ENCODE results near the gene PNMA6E. TPM values are rescaled to one million over a fixed set of nuclear protein-coding genes. Genes with fewer than 3 reads are reported as not detected.

PNMA6E gene
- polyA plus RNA-seq, 1 donor from 2014 or later = not detected

DNA sequence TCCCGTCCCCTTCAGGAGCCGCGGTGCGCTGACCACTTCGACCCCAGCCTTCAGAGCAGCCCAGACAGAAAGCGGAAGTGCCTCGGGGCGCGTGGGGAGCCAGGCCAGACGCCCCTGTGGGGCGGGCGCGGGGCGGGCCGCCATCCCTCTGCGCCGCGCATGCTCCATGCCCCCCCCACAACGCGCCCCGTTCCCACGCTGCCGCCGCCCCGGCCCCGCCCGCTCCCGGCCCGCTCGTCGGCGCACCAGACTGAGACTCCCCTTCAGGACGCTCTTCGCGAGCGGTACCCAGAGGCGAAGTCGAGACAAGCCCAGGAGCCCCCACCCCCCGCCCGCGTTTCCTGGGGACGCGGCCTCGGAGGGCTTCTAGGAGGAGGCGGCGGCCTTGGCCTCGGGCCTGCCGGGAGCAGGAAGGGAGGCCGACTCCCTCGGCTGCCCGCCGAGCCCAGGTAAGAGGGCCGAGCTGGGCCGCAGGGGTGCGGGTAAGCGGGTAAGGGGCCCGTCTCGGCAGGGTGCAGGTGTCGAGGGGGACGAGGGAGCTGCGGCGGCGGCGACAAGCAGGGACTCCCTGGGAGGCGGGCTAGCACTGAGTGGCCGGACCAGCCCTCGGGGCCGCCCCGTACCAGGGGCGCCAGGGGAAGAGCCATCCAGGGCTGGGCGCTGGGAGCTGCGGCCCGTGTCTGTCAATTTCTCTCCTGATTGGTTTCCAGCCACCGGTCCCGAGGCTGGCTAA lies 10.3 kb upstream of the PNMA6E start, which contains the start of gene ZFP92:
ZFP92 (plus strand) TSS at position 218 of the 733 bp plus-strand sequence. CDS start 6,851 bp downstream, outside the sequence.
- no peak within 1 kb of the TSS for H3K4me3 ChIP-seq (ENCODE audit: low read length)
- H3K9me2 ChIP-seq (ENCODE audit: insufficient read depth, low read length) = no peaks in the 10 kb centered on the region
- H3F3A ChIP-seq (ENCODE audit: insufficient read depth, low read length, poor library complexity, severe bottlenecking) = no peaks in the 10 kb centered on the region
- no peaks in the 10 kb centered on the region for H3K27me3 ChIP-seq (ENCODE audit: insufficient read depth, low read depth, low read length)
- no peak within 1 kb of the TSS for H3K27ac ChIP-seq (ENCODE audit: low read length)
- no peak within 1 kb of the TSS for H2AFZ ChIP-seq (ENCODE audit: low read depth, low read length)
- no peak within 1 kb of the TSS for H3K9ac ChIP-seq (ENCODE audit: low read length)
- H3K9me3 ChIP-seq (ENCODE audit: low read length) = no peaks in the 10 kb centered on the region
- no peaks in the 10 kb centered on the region for H3K36me3 ChIP-seq (ENCODE audit: insufficient read depth, low read length)
- no peaks in the 10 kb centered on the region for H3K79me2 ChIP-seq (replicated peaks; ENCODE audit: insufficient read depth, low read length)
- no peaks in the 10 kb centered on the region for H4K20me1 ChIP-seq (ENCODE audit: insufficient read depth)
- H3K4me2 ChIP-seq (ENCODE audit: low read length) = no peak within 1 kb of the TSS
- TF ChIP-seq POLR2AphosphoS5 (IDR thresholded peaks at IDR 0.05) (no peak), SMC3 (conservative IDR thresholded peaks at IDR 0.05; ENCODE audit: poor library complexity) (no peak), TAF1 (IDR thresholded peaks at IDR 0.05; ENCODE audit: low read depth) (no peak), EP300 (conservative IDR thresholded peaks at IDR 0.05; ENCODE audit: poor library complexity, severe bottlenecking) (no peak), MXI1 (conservative IDR thresholded peaks at IDR 0.05; ENCODE audit: poor library complexity, severe bottlenecking) (no peak), RAD21 (conservative IDR thresholded peaks at IDR 0.05) (no peak), EZH2 (IDR thresholded peaks at IDR 0.05; ENCODE audit: borderline replicate concordance, insufficient read depth, low read length, poor library complexity, severe bottlenecking) (no peak)
- TF ChIP-seq, protein P1, sequence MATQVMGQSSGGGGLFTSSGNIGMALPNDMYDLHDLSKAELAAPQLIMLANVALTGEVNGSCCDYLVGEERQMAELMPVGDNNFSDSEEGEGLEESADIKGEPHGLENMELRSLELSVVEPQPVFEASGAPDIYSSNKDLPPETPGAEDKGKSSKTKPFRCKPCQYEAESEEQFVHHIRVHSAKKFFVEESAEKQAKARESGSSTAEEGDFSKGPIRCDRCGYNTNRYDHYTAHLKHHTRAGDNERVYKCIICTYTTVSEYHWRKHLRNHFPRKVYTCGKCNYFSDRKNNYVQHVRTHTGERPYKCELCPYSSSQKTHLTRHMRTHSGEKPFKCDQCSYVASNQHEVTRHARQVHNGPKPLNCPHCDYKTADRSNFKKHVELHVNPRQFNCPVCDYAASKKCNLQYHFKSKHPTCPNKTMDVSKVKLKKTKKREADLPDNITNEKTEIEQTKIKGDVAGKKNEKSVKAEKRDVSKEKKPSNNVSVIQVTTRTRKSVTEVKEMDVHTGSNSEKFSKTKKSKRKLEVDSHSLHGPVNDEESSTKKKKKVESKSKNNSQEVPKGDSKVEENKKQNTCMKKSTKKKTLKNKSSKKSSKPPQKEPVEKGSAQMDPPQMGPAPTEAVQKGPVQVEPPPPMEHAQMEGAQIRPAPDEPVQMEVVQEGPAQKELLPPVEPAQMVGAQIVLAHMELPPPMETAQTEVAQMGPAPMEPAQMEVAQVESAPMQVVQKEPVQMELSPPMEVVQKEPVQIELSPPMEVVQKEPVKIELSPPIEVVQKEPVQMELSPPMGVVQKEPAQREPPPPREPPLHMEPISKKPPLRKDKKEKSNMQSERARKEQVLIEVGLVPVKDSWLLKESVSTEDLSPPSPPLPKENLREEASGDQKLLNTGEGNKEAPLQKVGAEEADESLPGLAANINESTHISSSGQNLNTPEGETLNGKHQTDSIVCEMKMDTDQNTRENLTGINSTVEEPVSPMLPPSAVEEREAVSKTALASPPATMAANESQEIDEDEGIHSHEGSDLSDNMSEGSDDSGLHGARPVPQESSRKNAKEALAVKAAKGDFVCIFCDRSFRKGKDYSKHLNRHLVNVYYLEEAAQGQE (IDR thresholded peaks at IDR 0.05; ENCODE audit: borderline replicate concordance) = no peak
- TF ChIP-seq, protein P2, sequence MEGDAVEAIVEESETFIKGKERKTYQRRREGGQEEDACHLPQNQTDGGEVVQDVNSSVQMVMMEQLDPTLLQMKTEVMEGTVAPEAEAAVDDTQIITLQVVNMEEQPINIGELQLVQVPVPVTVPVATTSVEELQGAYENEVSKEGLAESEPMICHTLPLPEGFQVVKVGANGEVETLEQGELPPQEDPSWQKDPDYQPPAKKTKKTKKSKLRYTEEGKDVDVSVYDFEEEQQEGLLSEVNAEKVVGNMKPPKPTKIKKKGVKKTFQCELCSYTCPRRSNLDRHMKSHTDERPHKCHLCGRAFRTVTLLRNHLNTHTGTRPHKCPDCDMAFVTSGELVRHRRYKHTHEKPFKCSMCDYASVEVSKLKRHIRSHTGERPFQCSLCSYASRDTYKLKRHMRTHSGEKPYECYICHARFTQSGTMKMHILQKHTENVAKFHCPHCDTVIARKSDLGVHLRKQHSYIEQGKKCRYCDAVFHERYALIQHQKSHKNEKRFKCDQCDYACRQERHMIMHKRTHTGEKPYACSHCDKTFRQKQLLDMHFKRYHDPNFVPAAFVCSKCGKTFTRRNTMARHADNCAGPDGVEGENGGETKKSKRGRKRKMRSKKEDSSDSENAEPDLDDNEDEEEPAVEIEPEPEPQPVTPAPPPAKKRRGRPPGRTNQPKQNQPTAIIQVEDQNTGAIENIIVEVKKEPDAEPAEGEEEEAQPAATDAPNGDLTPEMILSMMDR (IDR thresholded peaks at IDR 0.05; ENCODE audit: poor library complexity, severe bottlenecking) = no peak

DNA sequence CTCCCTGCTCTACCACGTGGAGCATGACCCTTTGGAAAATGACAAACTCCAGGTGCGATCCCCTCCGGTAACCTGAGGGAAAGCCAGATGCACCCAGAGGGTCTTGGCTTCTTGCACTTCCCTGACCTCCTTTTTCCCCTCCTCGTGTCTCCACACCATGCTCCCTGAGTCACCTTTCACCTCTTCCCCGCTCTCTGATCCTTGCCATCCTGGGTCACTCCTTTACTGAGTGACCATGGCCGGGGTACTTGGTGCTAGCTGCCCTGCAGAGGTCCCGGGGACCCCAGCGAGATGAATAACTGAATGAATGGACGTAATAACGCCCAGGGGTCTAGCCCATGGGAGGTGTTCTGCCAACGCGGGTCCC lies 9.7 kb upstream of the PNMA6E start:
- Histone ChIP-seq H4K20me1 (ENCODE audit: insufficient read depth) (no peaks in the 10 kb centered on the region), H3K9me3 (ENCODE audit: low read length) (no peaks in the 10 kb centered on the region), H2AFZ (ENCODE audit: low read depth, low read length) (no peak overlapping the region), H3F3A (ENCODE audit: insufficient read depth, low read length, poor library complexity, severe bottlenecking) (no peaks in the 10 kb centered on the region), H3K4me3 (ENCODE audit: low read length) (no peak overlapping the region), H3K36me3 (ENCODE audit: insufficient read depth, low read length) (no peaks in the 10 kb centered on the region), H3K27ac (ENCODE audit: low read length) (no peak overlapping the region), H3K79me2 (replicated peaks; ENCODE audit: insufficient read depth, low read length) (no peaks in the 10 kb centered on the region), H3K4me2 (ENCODE audit: low read length) (no peak overlapping the region), H3K9ac (ENCODE audit: low read length) (no peak overlapping the region), H3K27me3 (ENCODE audit: insufficient read depth, low read depth, low read length) (no peaks in the 10 kb centered on the region), H3K9me2 (ENCODE audit: insufficient read depth, low read length) (no peaks in the 10 kb centered on the region)
- TF ChIP-seq, protein P2 (IDR thresholded peaks at IDR 0.05; ENCODE audit: poor library complexity, severe bottlenecking) = no peak
- TF ChIP-seq MXI1 (conservative IDR thresholded peaks at IDR 0.05; ENCODE audit: poor library complexity, severe bottlenecking) (no peak), SMC3 (conservative IDR thresholded peaks at IDR 0.05; ENCODE audit: poor library complexity) (no peak), POLR2AphosphoS5 (IDR thresholded peaks at IDR 0.05) (no peak), TAF1 (IDR thresholded peaks at IDR 0.05; ENCODE audit: low read depth) (no peak), RAD21 (conservative IDR thresholded peaks at IDR 0.05) (no peak), EZH2 (IDR thresholded peaks at IDR 0.05; ENCODE audit: borderline replicate concordance, insufficient read depth, low read length, poor library complexity, severe bottlenecking) (no peak)
- TF ChIP-seq, protein P1 (IDR thresholded peaks at IDR 0.05; ENCODE audit: borderline replicate concordance) = no peak
